Lung (tissue), 12 donors: ENCODE data around the gene FGF23. TPM values are rescaled to one million over a fixed set of nuclear protein-coding genes. Genes with fewer than 3 reads are reported as not detected.

Experiments
- ATAC-seq: fragments of 200-7000 bp; cut with Tn5 transposase; one replicate; pipeline ENCODE4 v1.9.1; 2020; ENCODE audit warnings: moderate number of reproducible peaks; ENCODE audit not compliant: insufficient read depth, low FRiP score
- DNase-seq, 3 donors: peaks; one replicate each; pipeline ENCODE4 v3.0.0-alpha.2; 2013 to 2017
- H3K27ac ChIP-seq, 2 donors: one replicate each; pipeline ENCODE4 v1.5.1; 2013; ENCODE audit warnings: mild to moderate bottlenecking in 2 of 2, moderate library complexity in 2 of 2, control low read depth in 1 of 2, inconsistent platforms in 1 of 2, low read depth in 1 of 2, low read length in 1 of 2
- H3K27me3 ChIP-seq, 3 donors: one replicate each; pipeline ENCODE4 v1.5.1; 2013; ENCODE audit warnings: low read length in 2 of 3; ENCODE audit not compliant: control insufficient read depth in 3 of 3, insufficient read depth in 3 of 3
- H3K36me3 ChIP-seq, 4 donors: one replicate each; pipeline ENCODE4 v1.5.1; 2013; ENCODE audit warnings: low read length in 4 of 4, mild to moderate bottlenecking in 1 of 4, moderate library complexity in 1 of 4; ENCODE audit not compliant: control insufficient read depth in 4 of 4, insufficient read depth in 4 of 4
- H3K4me1 ChIP-seq, 5 donors: one replicate each; pipeline ENCODE4 v1.5.1; 2013; ENCODE audit warnings: low read length in 5 of 5, mild to moderate bottlenecking in 2 of 5, moderate library complexity in 1 of 5; ENCODE audit not compliant: control insufficient read depth in 5 of 5, insufficient read depth in 5 of 5
- H3K4me3 ChIP-seq: one replicate; pipeline ENCODE4 v1.5.1; 2013; ENCODE audit warnings: mild to moderate bottlenecking, control low read depth, moderate library complexity
- H3K9ac ChIP-seq, 2 donors: one replicate each; pipeline ENCODE4 v1.5.1; 2013; ENCODE audit warnings: low read length in 2 of 2, control low read depth in 1 of 2; ENCODE audit not compliant: insufficient read depth in 1 of 2
- H3K9me3 ChIP-seq, 4 donors: one replicate each; pipeline ENCODE4 v1.5.1; 2013; ENCODE audit warnings: low read length in 3 of 4, mild to moderate bottlenecking in 1 of 4, moderate library complexity in 1 of 4; ENCODE audit not compliant: control insufficient read depth in 4 of 4, insufficient read depth in 3 of 4
- CTCF ChIP-seq: IDR thresholded peaks from 2 replicates; pipeline ENCODE4 v1.5.1; 2012; ENCODE audit warnings: mild to moderate bottlenecking; ENCODE audit errors: control extremely low read depth, extremely low read depth
- WGBS, 2 donors: extraction: QIAGEN DNeasy Blood & Tissue Kit; methylation state at CpG; one replicate each; pipeline ENCODE4 v1.1.7; 2013; 5-methylcytosine and 5-hydroxymethylcytosine counted together
- polyA plus RNA-seq, 2 donors: library from polyadenylated mRNA; stranded (reverse); fragments of 200-250 nt; gene quantifications; one replicate each; pipeline ENCODE4 v1.2.1, GENCODE V29; 2013
- total RNA-seq, 2 donors: library from RNA; depleted of rRNA in 1 of 2; stranded (reverse); fragments of >200 nt in 1 of 2; gene quantifications; one replicate each; pipeline ENCODE4 v1.2.1, GENCODE V29; 2014 to 2021
- donor health status: control.
- donor health status: control.
- donor health status: Bipolar disorder and iron deficiency.
- donor health status: healthy.
- donor health status: DM: yes; HTN: yes; CAD: no.

The FGF23 gene
- total and polyA plus RNA-seq, 4 donors, result 0.01 TPM; not detected in 3

GRCh38 chr12:4401117-4401516 lies 21.6 kb upstream of the FGF23 start:
- no peak overlapping the region for H3K27ac ChIP-seq
- H3K9ac ChIP-seq, result no peak overlapping the region
- peaks cover 0 to 7% (median 0%) of the 10 kb centered on the region in 4 donors for H3K9me3 ChIP-seq
- TF ChIP-seq CTCF, result no peak
- WGBS, 2 donors, result 77 to 85% methylated on average over 3 of the region's 3 CpGs
- H3K36me3 ChIP-seq, result no peaks in the 10 kb centered on the region
- peaks cover 0 to 7% (median 0%) of the 10 kb centered on the region in 3 donors for H3K27me3 ChIP-seq
- H3K4me1 ChIP-seq, result no peaks in the 10 kb centered on the region
- DNase-seq (no peak), ATAC-seq (no peak)
- no peak overlapping the region for H3K4me3 ChIP-seq

- Histone ChIP-seq H3K4me1 (peaks cover 0 to 2% (median 0%) of the 10 kb centered on the region in 5 donors), H3K9me3 (peaks cover 0 to 2% (median 0%) of the 10 kb centered on the region in 4 donors), H3K27ac (no peak overlapping the region), H3K36me3 (no peaks in the 10 kb centered on the region), H3K9ac (no peak overlapping the region), H3K4me3 (no peak overlapping the region), H3K27me3 (peaks cover 0 to 4% (median 0%) of the 10 kb centered on the region in 3 donors)
- ATAC-seq (no peak), DNase-seq (no peak)
- no peak for TF ChIP-seq CTCF
- WGBS, 2 donors, result 71 to 76% methylated on average over 2 of the region's 2 CpGs
Measured at GRCh38 chr12:4395818-4396217, 16.3 kb upstream of the FGF23 start.

GRCh38 chr12:4393211-4393610 lies 13.7 kb upstream of the FGF23 start:
- WGBS, 2 donors, result 83 to 89% methylated on average over 5 of the region's 5 CpGs
- DNase-seq, result no peak
- no peak overlapping the region for H3K27ac ChIP-seq
- H3K4me1 ChIP-seq, result peaks cover 0 to 2% (median 0%) of the 10 kb centered on the region in 5 donors
- H3K36me3 ChIP-seq, result no peaks in the 10 kb centered on the region
- peaks cover 0 to 4% (median 0%) of the 10 kb centered on the region in 3 donors for H3K27me3 ChIP-seq
- no peak for ATAC-seq
- H3K9me3 ChIP-seq, result peaks cover 0 to 2% (median 0%) of the 10 kb centered on the region in 4 donors
- no peak for TF ChIP-seq CTCF
- no peak overlapping the region for H3K4me3 ChIP-seq
- no peak overlapping the region for H3K9ac ChIP-seq

GRCh38 chr12:4392223-4392742 lies 12.8 kb upstream of the FGF23 start:
- H3K36me3 ChIP-seq, result no peaks in the 10 kb centered on the region
- 14 to 25% methylated on average over 15 of the region's 15 CpGs for WGBS, 2 donors
- TF ChIP-seq CTCF, result no peak
- peaks cover 0 to 2% (median 0%) of the 10 kb centered on the region in 4 donors for H3K9me3 ChIP-seq
- H3K4me1 ChIP-seq, result peaks cover 0 to 2% (median 0%) of the 10 kb centered on the region in 5 donors
- no peak overlapping the region for H3K27ac ChIP-seq
- H3K4me3 ChIP-seq, result no peak overlapping the region
- ATAC-seq (no peak), DNase-seq (peak; percentile 43 to 63 (median 54))
- H3K9ac ChIP-seq, result no peak overlapping the region
- H3K27me3 ChIP-seq, result peaks cover 0 to 4% (median 0%) of the 10 kb centered on the region in 3 donors
